HepG2 (cell line): Measurements from ENCODE around the gene TSPAN12. TPM values are rescaled to one million over a fixed set of nuclear protein-coding genes. Genes with fewer than 3 reads are reported as not detected.

ENCODE experiments used
- ATAC-seq: fragments of 200-7000 bp; cut with Tn5 transposase; 3 replicates; pipeline ENCODE4 v1.9.1; 2020; ENCODE audit warnings: mild to moderate bottlenecking, moderate library complexity
- Bru-seq: library from RNA; stranded (reverse); fragments of 400-500 nt; gene quantifications from one replicate; lab custom pipeline; 2021; lab: Mats Ljungman, UMichigan
- BruChase-seq, 2 experiments: library from RNA; stranded (reverse); fragments of 400-500 nt; gene quantifications; one replicate each; lab custom pipeline; 2021; lab: Mats Ljungman, UMichigan
- BruUV-seq: library from RNA; stranded (reverse); fragments of 400-500 nt; replicated peaks from 2 replicates; lab custom pipeline; 2021; lab: Mats Ljungman, UMichigan
- CTCF ChIA-PET: fragments of 300-600 bp; formaldehyde crosslinking; extraction: SDS; loops from one replicate; lab custom pipeline; 2021; ENCODE audit warnings: low total read pairs, inconsistent platforms, low intra/inter-chr PET ratio; lab: Yijun Ruan, JAX
- POLR2A ChIA-PET: fragments of 350-600 bp; sonication (Branson Sonifier 250); formaldehyde crosslinking; loops from one replicate; lab custom pipeline; 2020; ENCODE audit warnings: antibody characterized with exemption, inconsistent platforms; lab: Yijun Ruan, JAX
- DNase-seq: peaks from one replicate; pipeline ENCODE4 v3.0.0-alpha.2; 2015; ENCODE audit warnings: low spot score
- FAIRE-seq: peaks from 3 replicates; lab custom pipeline; 2011; peaks lifted over from hg19 to GRCh38; lab: Jason Lieb, UNC
- H2AFZ ChIP-seq: one replicate; pipeline ENCODE4 v1.6.1; 2011; ENCODE audit warnings: low read length, inconsistent platforms
- H3K27ac ChIP-seq: fragments of 300-600 bp; 3 replicates; pipeline ENCODE4 v1.8.0; 2011; ENCODE audit warnings: mixed run types, mild to moderate bottlenecking, mixed read lengths, low read length, inconsistent platforms; ENCODE audit not compliant: insufficient read depth; ENCODE audit errors: extremely low read length
- H3K27me3 ChIP-seq, 2 experiments: fragments of 200-600 bp in 1 of 2; 2 replicates in 1 of 2; 3 replicates in 1 of 2; pipeline versions ENCODE4 v1.6.0 to v1.8.0; 2011; ENCODE audit warnings: low read length in 2 of 2, mild to moderate bottlenecking in 2 of 2, moderate library complexity in 2 of 2, inconsistent platforms in 1 of 2; ENCODE audit not compliant: insufficient read depth in 2 of 2, control insufficient read depth in 1 of 2
- H3K36me3 ChIP-seq, 2 experiments: fragments of 200-600 bp in 1 of 2; replicated peaks in 1 of 2; 2 replicates in 1 of 2; 3 replicates in 1 of 2; pipeline versions ENCODE4 v1.5.1 to v1.8.0; 2011; ENCODE audit warnings: low read length in 2 of 2, inconsistent platforms in 1 of 2; ENCODE audit not compliant: insufficient read depth in 2 of 2, control insufficient read depth in 1 of 2
- H3K4me1 ChIP-seq: 2 replicates; pipeline ENCODE4 v1.5.1; 2012; ENCODE audit warnings: low read length, inconsistent platforms; ENCODE audit not compliant: insufficient read depth
- H3K4me2 ChIP-seq: 2 replicates; pipeline ENCODE4 v1.6.0; 2011; ENCODE audit warnings: low read depth, low read length, inconsistent platforms
- H3K4me3 ChIP-seq, 3 experiments: fragments of 200-600 bp in 1 of 3; sonication (generic), shearing (Covaris generic) in 1 of 3; replicated peaks in 1 of 3; 2 replicates each; pipeline ENCODE4 v1.5.1; 2011 to 2016; ENCODE audit warnings: low read length in 3 of 3, inconsistent platforms in 2 of 3, low read depth in 2 of 3, mild to moderate bottlenecking in 2 of 3, control low read depth in 1 of 3, mixed read lengths in 1 of 3; ENCODE audit not compliant: insufficient read depth in 1 of 3
- H3K79me2 ChIP-seq: one replicate; pipeline ENCODE4 v1.6.1; 2011; ENCODE audit warnings: low read length, inconsistent platforms; ENCODE audit not compliant: insufficient read depth
- H3K9ac ChIP-seq: 2 replicates; pipeline ENCODE4 v1.6.0; 2011; ENCODE audit warnings: mild to moderate bottlenecking, low read depth, low read length, inconsistent platforms; ENCODE audit not compliant: insufficient read depth
- H3K9me3 ChIP-seq: 2 replicates; pipeline ENCODE4 v1.5.1; 2012; ENCODE audit warnings: mild to moderate bottlenecking, low read length
- H4K20me1 ChIP-seq: 2 replicates; pipeline ENCODE4 v1.6.0; 2011; ENCODE audit warnings: inconsistent platforms, mild to moderate bottlenecking, low read length, moderate library complexity; ENCODE audit not compliant: insufficient read depth
- HMGXB4 ChIP-seq, 2 experiments: sonication (generic) in 1 of 2; formaldehyde crosslinking in 1 of 2; IDR thresholded peaks; 2 replicates each; pipeline versions ENCODE4 v1.4.0 to v1.6.1; 2018 to 2020; ENCODE audit warnings: missing genetic modification reagents in 2 of 2, borderline replicate concordance in 1 of 2, low read depth in 1 of 2, mild to moderate bottlenecking in 1 of 2, missing biosample characterization in 1 of 2
- HNRNPL ChIP-seq: fragments of 200-400 bp; formaldehyde crosslinking; IDR thresholded peaks from 2 replicates; pipeline ENCODE4 v1.6.1; 2017; ENCODE audit warnings: mild to moderate bottlenecking, low read depth, low read length
- HOXD1 ChIP-seq: sonication (generic); formaldehyde crosslinking; IDR thresholded peaks from 2 replicates; pipeline ENCODE4 v1.5.0; 2020; ENCODE audit warnings: missing genetic modification reagents
- STAG1 ChIP-seq: sonication (generic); formaldehyde crosslinking; IDR thresholded peaks from 2 replicates; pipeline ENCODE4 v1.4.0; 2020; ENCODE audit warnings: missing genetic modification reagents
- ZBTB4 ChIP-seq: sonication (generic); formaldehyde crosslinking; IDR thresholded peaks from 2 replicates; pipeline ENCODE4 v1.4.0; 2020; ENCODE audit warnings: missing genetic modification reagents, mild to moderate bottlenecking, borderline replicate concordance
- ZFP91 ChIP-seq: sonication (generic); formaldehyde crosslinking; IDR thresholded peaks from 2 replicates; pipeline ENCODE4 v1.9.0; 2022; ENCODE audit warnings: missing genetic modification reagents, mild to moderate bottlenecking, borderline replicate concordance
- ZNF274 ChIP-seq: sonication (generic); formaldehyde crosslinking; IDR thresholded peaks from 2 replicates; pipeline ENCODE4 v1.5.1; 2020; ENCODE audit warnings: mild to moderate bottlenecking, missing genetic modification reagents
- ZNF607 ChIP-seq: sonication (generic); formaldehyde crosslinking; IDR thresholded peaks from 2 replicates; pipeline ENCODE4 v1.5.1; 2020; ENCODE audit warnings: missing genetic modification reagents, mild to moderate bottlenecking, borderline replicate concordance
- WGBS: methylation state at CpG from one replicate; pipeline ENCODE4 v1.1.6; 2017; ENCODE audit warnings: low lambda C conversion rate; 5-methylcytosine and 5-hydroxymethylcytosine counted together
- in situ Hi-C: cut with HindIII; loops from 2 replicates; pipeline ENCODE4 v1.10.0; 2017; ENCODE audit warnings: low pct_unique_long_range_greater_than_20kb; ENCODE audit not compliant: extremely low pct_ligation_motif_present
- intact Hi-C: fragments of 100-400 bp; cut with micrococcal nuclease; formaldehyde crosslinking; loops from one replicate; pipeline ENCODE4 v1.10.0; 2022; ENCODE audit not compliant: unreplicated experiment
- long read RNA-seq, 2 experiments: library from RNA in 1 of 2; library from polyadenylated mRNA in 1 of 2; stranded (forward) in 1 of 2; unstranded in 1 of 2; transcript quantifications; one replicate each; pipeline ENCODE4 v2.0.0, GENCODE V29; 2019 to 2022
- polyA minus RNA-seq, 3 experiments: library from RNA; depleted of rRNA, polyadenylated mRNA; stranded (reverse); fragments of >200 nt; gene quantifications; 2 replicates each; pipeline ENCODE4 v1.2.3, GENCODE V29; 2011; ENCODE audit warnings: low replicate concordance in 1 of 3
- polyA plus RNA-seq, 8 experiments: library from polyadenylated mRNA; depleted of rRNA in 3 of 8; stranded (reverse) in 7 of 8; unstranded in 1 of 8; fragments of >200 nt; fragmentation: Illumina TruSeq in 4 of 8; extraction: Trizol in 4 of 8; gene quantifications; 2 replicates each; pipeline versions ENCODE4 v1.2.1 to v1.2.3, GENCODE V29; 2011 to 2016; ENCODE audit warnings: low read depth in 4 of 8, missing spikeins in 1 of 8, mixed read lengths in 1 of 8; ENCODE audit not compliant: insufficient read depth in 1 of 8
- total RNA-seq, 5 experiments: library from RNA; depleted of rRNA; stranded (reverse); fragments of >200 nt; fragmentation: Illumina TruSeq; extraction: Trizol; gene quantifications; 2 replicates each; pipeline ENCODE4 v1.2.3, GENCODE V29; 2016; ENCODE audit warnings: low read depth in 1 of 5

The TSPAN12 gene
- 0.70 and 0.95 TPM in 2 replicates for total RNA-seq (2016; rRNA removed; fragmentation: Illumina TruSeq; extraction: Trizol)
- 0.53 TPM in 1 of 2 replicates, not detected in the other for total RNA-seq (2016; cell fraction: cytosol; rRNA removed; fragmentation: Illumina TruSeq; extraction: Trizol; ENCODE audit: low read depth)
- 1.00 and 1.3 TPM in 2 replicates for total RNA-seq (2016; cell fraction: insoluble cytoplasmic fraction; rRNA removed; fragmentation: Illumina TruSeq; extraction: Trizol)
- 0.46 and 0.52 TPM in 2 replicates for total RNA-seq (2016; cell fraction: membrane; rRNA removed; fragmentation: Illumina TruSeq; extraction: Trizol)
- 0.50 and 0.63 TPM in 2 replicates for total RNA-seq (2016; cell fraction: nucleus; rRNA removed; fragmentation: Illumina TruSeq; extraction: Trizol)
- polyA plus RNA-seq (2011; rRNA removed) = 0.24 and 0.48 TPM in 2 replicates
- 0.08 and 0.33 TPM in 2 replicates for polyA plus RNA-seq (2011; cell fraction: cytosol; rRNA removed)
- 0.13 and 0.19 TPM in 2 replicates for polyA plus RNA-seq (2011; cell fraction: nucleus; rRNA removed)
- polyA plus RNA-seq (2012) = 0.21 and 0.31 TPM in 2 replicates
- polyA plus RNA-seq (2016; cell fraction: cytosol; fragmentation: Illumina TruSeq; extraction: Trizol; ENCODE audit: low read depth) = 0.17 and 0.32 TPM in 2 replicates
- 0.62 and 0.80 TPM in 2 replicates for polyA plus RNA-seq (2016; cell fraction: insoluble cytoplasmic fraction; fragmentation: Illumina TruSeq; extraction: Trizol; ENCODE audit: low read depth)
- 0.27 and 0.29 TPM in 2 replicates for polyA plus RNA-seq (2016; cell fraction: membrane; fragmentation: Illumina TruSeq; extraction: Trizol; ENCODE audit: low read depth)
- 1.3 and 1.8 TPM in 2 replicates for polyA plus RNA-seq (2016; cell fraction: nucleus; fragmentation: Illumina TruSeq; extraction: Trizol; ENCODE audit: insufficient read depth, low read depth)
- 0.40 and 9.8 TPM in 2 replicates for polyA minus RNA-seq (2011; rRNA and poly(A)+ RNA removed; ENCODE audit: low replicate concordance)
- polyA minus RNA-seq (2011; cell fraction: cytosol; rRNA and poly(A)+ RNA removed) = not detected in 2 replicates
- polyA minus RNA-seq (2011; cell fraction: nucleus; rRNA and poly(A)+ RNA removed) = not detected in 2 replicates
- percentile 29 among the genes with signal in this experiment for Bru-seq, nascent RNA
- BruChase-seq, experiment 1, labeled RNA remaining after a 6-hour chase = percentile 34 among the genes with signal in this experiment
- percentile 25 among the genes with signal in this experiment for BruChase-seq, experiment 2, labeled RNA remaining after a 2-hour chase
- long read RNA-seq, experiment 1 = 0 reads
- long read RNA-seq, experiment 2 = 0 reads

- no peaks in the 10 kb centered on the region for H3K79me2 ChIP-seq
- CTCF ChIA-PET = no interaction called here
- 0 out of 2 replicates have a peak, but pooled peaks have one; percentile 21 for TF ChIP-seq HNRNPL
- TF ChIP-seq STAG1 (CRISPR knock-in tag) = peak; percentile 25
- TF ChIP-seq ZNF607 (CRISPR knock-in tag) = no peak
- TF ChIP-seq HMGXB4 (CRISPR knock-in tag; IDR thresholded peaks at IDR 0.05; ENCODE audit: borderline replicate concordance in 1 of 2, low read depth in 1 of 2) = peak; percentile 52 to 81; a peak in 2 of 4 replicates
- TF ChIP-seq HOXD1 (CRISPR knock-in tag) = peak; percentile 64; the same call in 1 of the 2 replicates
- TF ChIP-seq ZNF274 (CRISPR knock-in tag) = peak; percentile 65; the same call in 1 of the 2 replicates
- TF ChIP-seq ZFP91 (CRISPR knock-in tag) = peak; percentile 57; the same call in 1 of the 2 replicates
- no peak for TF ChIP-seq ZBTB4 (CRISPR knock-in tag)
These were observed at the start of gene TSPAN12 for GRCh38 chr7:120857588-120858573. Gene TSPAN12 (minus strand): TSS chr7:120858144. CDS start chr7:120856763, 1,381 bp downstream.

More at GRCh38 chr7:120857588-120858573, at the start of gene TSPAN12:
- no peak within 1 kb of the TSS for H3K27ac ChIP-seq
- peak; percentile 39 for DNase-seq
- peak; percentile 98 for ATAC-seq
- in situ Hi-C loops = no loop called here
- H4K20me1 ChIP-seq = no peaks in the 10 kb centered on the region
- BruUV-seq = no TSS peak
- H3K9me3 ChIP-seq = no peaks in the 10 kb centered on the region
- peaks cover 6% of the 10 kb centered on the region for H3K4me1 ChIP-seq
- intact Hi-C loops = loop anchor here (1.0 to 5.0 kb wide), 4 partner anchors 40 to 83 kb away; no protein-coding TSS in a partner anchor
- 2% methylated on average over 30 of the region's 71 CpGs for WGBS
- peak within 1 kb of the TSS; percentile 97 for H2AFZ ChIP-seq
- peak within 1 kb of the TSS; percentile 55; the same call in 1 of the 2 replicates for H3K9ac ChIP-seq
- H3K4me2 ChIP-seq = peak within 1 kb of the TSS; percentile 86
- FAIRE-seq = no peak
- H3K36me3 ChIP-seq = no peaks in the 10 kb centered on the region
- H3K27me3 ChIP-seq = no peaks in the 10 kb centered on the region; a peak in 1 of 5 replicates
- peak within 1 kb of the TSS; percentile 61 to 75 (median 70) for H3K4me3 ChIP-seq
- POLR2A ChIA-PET = interaction anchor here (0.7 kb wide), 1 partner anchor 10 kb away, joined by 3 read pairs; no protein-coding TSS in a partner anchor
